T-cell (primary cell): ENCODE measurements around the gene STAB1. TPM values are rescaled to one million over a fixed set of nuclear protein-coding genes. Genes with fewer than 3 reads are reported as not detected.

Experiments
- ATAC-seq, 4 experiments: fragments of 200-7000 bp in 3 of 4; fragments of 150-1000 bp in 1 of 4; cut with Tn5 transposase; replicated peaks in 1 of 4; 1 replicate in 3 of 4; 2 replicates in 1 of 4; pipeline ENCODE4 v1.10.0; 2021; ENCODE audit warnings: moderate library complexity in 3 of 4, mild to moderate bottlenecking in 2 of 4, moderate number of reproducible peaks in 1 of 4
- CTCF ChIA-PET, 2 donors: fragments of 300-600 bp; sonication (Branson Sonifier 250); formaldehyde crosslinking; loops; one replicate each; lab custom pipeline; 2022; ENCODE audit warnings: antibody characterized with exemption in 2 of 2; lab: Charles Lee
- POLR2A ChIA-PET, 2 donors: fragments of 300-600 bp; sonication (Branson Sonifier 250); formaldehyde crosslinking; loops; one replicate each; lab custom pipeline; 2022; ENCODE audit warnings: antibody characterized with exemption in 2 of 2; lab: Charles Lee
- DNase-seq, 35 experiments: peaks; one replicate each; pipeline versions ENCODE4 v3.0.0 to v3.0.0-alpha.2; 2013 to 2023
- H3K27ac ChIP-seq: one replicate; pipeline ENCODE4 v1.5.1; 2013; ENCODE audit warnings: low read length
- H3K27me3 ChIP-seq, 2 experiments: replicated peaks in 1 of 2; 1 replicate in 1 of 2; 2 replicates in 1 of 2; pipeline versions ENCODE4 v1.6.1 to v1.7.0; 2013; ENCODE audit warnings: low read length in 1 of 2, mixed read lengths in 1 of 2; ENCODE audit not compliant: control insufficient read depth in 2 of 2, insufficient read depth in 2 of 2; ENCODE audit errors: extremely low read depth in 1 of 2
- H3K36me3 ChIP-seq, 2 donors: 1 replicate in 1 of 2; 2 replicates in 1 of 2; pipeline versions ENCODE4 v1.6.1 to v1.7.0; 2013; ENCODE audit warnings: low read length in 1 of 2; ENCODE audit not compliant: control insufficient read depth in 2 of 2, insufficient read depth in 1 of 2; ENCODE audit errors: extremely low read depth in 1 of 2
- H3K4me1 ChIP-seq, 2 experiments: 1 replicate in 1 of 2; 2 replicates in 1 of 2; pipeline versions ENCODE4 v1.6.1 to v1.7.0; 2013; ENCODE audit warnings: low read length in 2 of 2, mixed read lengths in 1 of 2; ENCODE audit not compliant: insufficient read depth in 2 of 2, control insufficient read depth in 1 of 2; ENCODE audit errors: extremely low read depth in 1 of 2
- H3K4me3 ChIP-seq, 2 donors: 1 replicate in 1 of 2; 2 replicates in 1 of 2; pipeline versions ENCODE4 v1.5.1 to v1.7.0; 2013; ENCODE audit warnings: mild to moderate bottlenecking in 2 of 2, low read length in 1 of 2, moderate library complexity in 1 of 2; ENCODE audit not compliant: control insufficient read depth in 1 of 2; ENCODE audit errors: extremely low read depth in 1 of 2
- H3K9me3 ChIP-seq: 2 replicates; pipeline ENCODE4 v1.7.0; 2013
- H3K27ac Mint-ChIP-seq, 2 donors: one replicate each; pipeline ENCODE4 v1.8.0; 2020 to 2021; ENCODE audit warnings: mild to moderate bottlenecking in 2 of 2, mixed read lengths in 2 of 2
- H3K27me3 Mint-ChIP-seq, 2 donors: one replicate each; pipeline ENCODE4 v1.8.0; 2021 to 2022; ENCODE audit warnings: mixed read lengths in 2 of 2
- H3K36me3 Mint-ChIP-seq: one replicate; pipeline ENCODE4 v1.8.0; 2021; ENCODE audit warnings: mixed read lengths
- H3K4me1 Mint-ChIP-seq, 3 donors: one replicate each; pipeline ENCODE4 v1.8.0; 2020 to 2022; ENCODE audit warnings: mixed read lengths in 3 of 3, mild to moderate bottlenecking in 1 of 3
- H3K4me3 Mint-ChIP-seq, 3 donors: one replicate each; pipeline ENCODE4 v1.8.0; 2020 to 2022; ENCODE audit warnings: mild to moderate bottlenecking in 3 of 3, mixed read lengths in 3 of 3, moderate library complexity in 3 of 3
- H3K9me3 Mint-ChIP-seq, 3 donors: one replicate each; pipeline ENCODE4 v1.8.0; 2020 to 2022; ENCODE audit warnings: mixed read lengths in 3 of 3
- WGBS: methylation state at CpG from one replicate; pipeline ENCODE4 v1.1.5; 2013; ENCODE audit warnings: missing lambda C conversion rate; ENCODE audit not compliant: insufficient coverage; 5-methylcytosine and 5-hydroxymethylcytosine counted together
- total RNA-seq, 35 experiments: library from RNA in 6 of 35; stranded (reverse) in 6 of 35; fragments of 120-200 nt in 1 of 35; gene quantifications; one replicate each; pipeline versions ENCODE4 v1.2.1 to v1.2.4 and lab custom pipeline; 2013 to 2026

STAB1 gene
- total RNA-seq, 5 donors from 2014 or later (not counting 1 experiment from before 2014, with no cell fraction given), result 0.38 to 2.2 (median 1.7) TPM

DNA sequence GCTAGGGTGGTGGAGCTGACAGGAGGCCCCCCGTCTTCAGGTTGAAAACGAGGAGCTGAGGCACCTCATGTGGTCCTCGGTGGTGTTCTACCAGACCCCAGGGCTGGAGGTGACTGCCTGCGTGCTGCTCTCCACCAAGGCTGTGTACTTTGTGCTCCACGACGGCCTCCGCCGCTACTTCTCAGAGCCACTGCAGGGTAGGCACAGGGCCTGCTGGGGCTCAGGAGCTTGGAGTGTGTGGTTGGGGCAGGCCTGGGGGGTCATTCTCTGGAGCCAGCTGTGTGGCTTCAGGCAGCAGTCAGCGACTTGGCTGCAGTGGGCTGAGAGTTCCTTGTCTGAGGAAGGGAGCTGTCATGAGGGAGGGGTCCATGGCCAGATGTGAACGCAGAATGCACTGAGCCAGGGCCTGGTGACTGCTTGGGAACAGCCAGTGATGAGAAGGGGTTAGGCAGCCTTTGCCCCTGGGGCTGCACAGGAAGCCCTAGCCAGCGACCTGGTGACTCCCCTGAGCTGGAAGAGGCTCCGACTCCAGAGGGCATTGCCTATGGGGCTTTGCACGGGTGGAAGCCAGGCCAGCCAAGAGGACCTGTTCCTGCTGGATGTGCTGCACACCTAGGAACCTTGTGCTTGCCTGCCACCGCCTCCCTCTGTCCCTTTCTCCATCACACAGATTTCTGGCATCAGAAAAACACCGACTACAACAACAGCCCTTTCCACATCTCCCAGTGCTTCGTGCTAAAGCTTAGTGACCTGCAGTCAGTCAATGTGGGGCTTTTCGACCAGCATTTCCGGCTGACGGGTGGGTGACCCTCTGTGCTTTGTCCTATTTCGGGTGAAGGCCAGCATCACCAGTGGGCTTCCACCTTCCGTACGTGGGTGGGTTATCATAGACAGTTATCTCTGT is 4.9 kb upstream of the STAB1 start:
- CTCF ChIA-PET, result no interaction called here

DNA sequence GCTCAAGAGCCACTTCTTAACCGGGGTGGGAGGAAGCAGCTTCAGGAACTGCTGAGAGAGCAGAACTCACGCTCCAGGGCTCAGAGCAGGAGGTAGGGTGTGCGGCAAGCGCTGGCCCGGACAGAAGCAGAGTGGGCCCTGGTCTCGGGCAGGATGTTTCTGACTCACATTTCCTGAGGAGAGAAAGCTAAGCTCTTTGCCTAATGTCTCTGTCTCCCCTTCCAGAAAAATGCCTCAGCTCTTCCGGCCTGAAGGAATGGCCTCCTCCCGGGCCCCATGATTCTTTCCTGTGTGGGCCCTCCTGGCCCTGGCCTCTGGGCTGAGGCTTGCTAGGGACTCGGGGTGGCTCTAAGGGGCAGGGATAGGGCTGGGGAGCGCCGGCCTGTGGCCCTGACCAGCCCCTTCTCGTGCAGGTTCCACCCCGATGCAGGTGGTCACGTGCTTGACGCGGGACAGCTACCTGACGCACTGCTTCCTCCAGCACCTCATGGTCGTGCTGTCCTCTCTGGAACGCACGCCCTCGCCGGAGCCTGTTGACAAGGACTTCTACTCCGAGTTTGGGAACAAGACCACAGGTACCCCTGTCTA is 4.1 kb upstream of the STAB1 start:
- H3K36me3 ChIP-seq, result peaks cover 20 to 60% of the 10 kb centered on the region in 2 donors
- H3K4me3 Mint-ChIP-seq, result no peak overlapping the region
- peaks cover 2 to 9% (median 3%) of the 10 kb centered on the region in 3 donors for H3K4me1 Mint-ChIP-seq
- no peaks in the 10 kb centered on the region for H3K27me3 Mint-ChIP-seq
- H3K9me3 ChIP-seq, result no peaks in the 10 kb centered on the region
- ChIA-PET POLR2A (no interaction called here), CTCF (interaction anchor here in 1 of 2 donors (0.6 kb wide), 1 partner anchor 47 kb away, joined by 4 read pairs; no protein-coding TSS in a partner anchor)
- H3K9me3 Mint-ChIP-seq, result no peaks in the 10 kb centered on the region
- ATAC-seq (no peak), DNase-seq (no peak)
- WGBS, result 86% methylated on average over 21 of the region's 23 CpGs
- peaks cover 0 to 3% of the 10 kb centered on the region in 2 experiments for H3K27me3 ChIP-seq
- no peak overlapping the region for H3K4me3 ChIP-seq
- peaks cover 0 to 8% of the 10 kb centered on the region in 2 experiments for H3K4me1 ChIP-seq
- no peak overlapping the region for H3K27ac ChIP-seq
- H3K36me3 Mint-ChIP-seq, result peaks cover 33% of the 10 kb centered on the region
- H3K27ac Mint-ChIP-seq, result no peak overlapping the region

More for the DNA sequence above, 4.9 kb upstream of the STAB1 start:
- ATAC-seq, result no peak
- Histone ChIP-seq H3K4me1 (peaks cover 0 to 4% of the 10 kb centered on the region in 2 experiments), H3K9me3 (no peaks in the 10 kb centered on the region), H3K4me3 (no peak overlapping the region), H3K27me3 (no peaks in the 10 kb centered on the region), H3K36me3 (peaks cover 24 to 66% of the 10 kb centered on the region in 2 donors), H3K27ac (no peak overlapping the region)
- 91% methylated on average over 15 of the region's 22 CpGs for WGBS
- POLR2A ChIA-PET, result interaction anchor here in 1 of 2 donors (0.6 kb wide), 1 partner anchor 825 kb away, joined by 3 read pairs; no protein-coding TSS in a partner anchor
- Mint-ChIP-seq H3K9me3 (no peaks in the 10 kb centered on the region), H3K4me1 (peaks cover 2 to 9% (median 3%) of the 10 kb centered on the region in 3 donors), H3K27ac (no peak overlapping the region), H3K27me3 (no peaks in the 10 kb centered on the region), H3K36me3 (peaks cover 33% of the 10 kb centered on the region), H3K4me3 (no peak overlapping the region)
- DNase-seq, result no peak

DNA sequence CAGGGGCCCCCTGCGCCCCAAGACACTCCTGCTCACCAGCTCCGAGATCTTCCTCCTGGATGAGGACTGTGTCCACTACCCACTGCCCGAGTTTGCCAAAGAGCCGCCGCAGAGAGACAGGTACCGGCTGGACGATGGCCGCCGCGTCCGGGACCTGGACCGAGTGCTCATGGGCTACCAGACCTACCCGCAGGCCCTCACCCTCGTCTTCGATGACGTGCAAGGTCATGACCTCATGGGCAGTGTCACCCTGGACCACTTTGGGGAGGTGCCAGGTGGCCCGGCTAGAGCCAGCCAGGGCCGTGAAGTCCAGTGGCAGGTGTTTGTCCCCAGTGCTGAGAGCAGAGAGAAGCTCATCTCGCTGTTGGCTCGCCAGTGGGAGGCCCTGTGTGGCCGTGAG is 3.1 kb upstream of the STAB1 start:
- Histone ChIP-seq H3K27me3 (peaks cover 0 to 3% of the 10 kb centered on the region in 2 experiments), H3K4me1 (peaks cover 0 to 8% of the 10 kb centered on the region in 2 experiments), H3K36me3 (peaks cover 19 to 53% of the 10 kb centered on the region in 2 donors), H3K27ac (no peak overlapping the region), H3K4me3 (no peak overlapping the region), H3K9me3 (no peaks in the 10 kb centered on the region)
- CTCF ChIA-PET, result no interaction called here
- H3K4me3 Mint-ChIP-seq, result no peak overlapping the region
- 98% methylated on average over 15 of the region's 21 CpGs for WGBS
- POLR2A ChIA-PET, result no interaction called here
- no peak for DNase-seq
- ATAC-seq, result no peak
- H3K36me3 Mint-ChIP-seq, result peaks cover 33% of the 10 kb centered on the region
- no peaks in the 10 kb centered on the region for H3K9me3 Mint-ChIP-seq
- no peak overlapping the region for H3K27ac Mint-ChIP-seq
- H3K27me3 Mint-ChIP-seq, result no peaks in the 10 kb centered on the region
- peaks cover 2 to 9% (median 3%) of the 10 kb centered on the region in 3 donors for H3K4me1 Mint-ChIP-seq

DNA sequence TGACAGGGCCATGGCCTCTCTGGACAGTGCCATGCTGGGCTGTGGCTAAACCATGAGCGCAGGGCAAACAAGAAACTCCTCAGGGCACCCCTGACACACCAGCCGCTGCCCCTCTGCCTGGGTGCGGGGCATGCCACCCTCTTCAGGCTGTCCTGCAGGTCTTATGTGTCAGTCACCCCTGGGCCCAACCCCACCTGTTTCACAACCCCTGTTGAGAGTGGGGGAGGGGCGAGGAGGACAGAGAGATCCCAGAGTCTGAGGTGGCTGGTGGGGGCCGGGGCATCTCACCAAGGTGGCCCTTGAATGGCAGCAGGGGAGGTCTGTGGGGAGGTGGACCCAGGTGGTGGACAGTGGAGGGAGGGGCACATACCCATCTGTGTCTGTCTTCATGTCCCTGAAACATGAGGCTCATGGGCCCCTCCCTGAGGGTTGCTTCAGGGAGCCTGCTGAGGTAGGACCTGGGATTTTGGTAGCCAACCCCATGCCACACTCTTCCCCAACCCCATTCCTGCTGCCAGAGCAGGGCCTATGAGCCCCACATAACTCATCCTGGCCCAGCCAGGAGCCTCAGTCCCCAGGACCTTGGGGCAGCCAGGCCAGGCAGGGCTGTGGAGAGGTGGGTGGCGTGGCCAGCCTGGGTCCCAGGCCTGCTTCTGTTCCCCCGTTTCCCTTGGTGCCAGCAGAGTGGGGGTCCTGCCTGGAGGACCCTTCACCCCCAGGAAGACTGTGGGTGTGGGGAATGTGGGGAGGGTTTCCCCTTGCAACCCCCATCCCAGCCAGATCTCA is 1.7 kb upstream of the STAB1 start:
- no CpG with 5 or more reads among the region's 7 CpGs for WGBS
- Histone ChIP-seq H3K4me1 (peaks cover 0 to 8% of the 10 kb centered on the region in 2 experiments), H3K4me3 (no peak overlapping the region), H3K27me3 (peaks cover 0 to 3% of the 10 kb centered on the region in 2 experiments), H3K36me3 (peaks cover 15 to 40% of the 10 kb centered on the region in 2 donors), H3K9me3 (no peaks in the 10 kb centered on the region), H3K27ac (no peak overlapping the region)
- ATAC-seq, result no peak
- Mint-ChIP-seq H3K36me3 (peaks cover 26% of the 10 kb centered on the region), H3K9me3 (no peaks in the 10 kb centered on the region), H3K27ac (no peak overlapping the region), H3K4me1 (peaks cover 2 to 9% (median 3%) of the 10 kb centered on the region in 3 donors), H3K4me3 (no peak overlapping the region), H3K27me3 (no peaks in the 10 kb centered on the region)
- ChIA-PET POLR2A (no interaction called here), CTCF (no interaction called here)
- DNase-seq, result no peak

DNA sequence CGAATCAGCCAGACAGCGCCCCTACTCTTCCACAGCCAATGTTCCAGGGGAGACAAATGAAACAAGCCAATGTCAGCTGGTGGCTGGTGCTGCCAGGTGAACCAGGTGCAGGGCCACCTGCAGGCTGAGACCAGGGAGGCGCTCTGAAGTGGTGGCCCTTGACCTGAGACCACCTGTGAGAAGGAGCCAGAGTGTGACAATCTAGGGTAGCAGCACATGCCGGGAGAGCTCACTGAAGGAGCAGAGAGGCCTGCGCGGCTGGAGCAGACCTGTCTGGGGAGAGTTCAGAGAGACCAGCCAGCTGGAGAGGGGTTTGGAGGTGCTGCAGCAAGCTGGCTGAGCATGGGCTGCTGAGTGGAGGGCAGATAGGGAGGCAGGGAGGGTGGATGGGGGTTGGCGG is 693 bp upstream of the STAB1 start:
- no peak overlapping the region for H3K4me3 ChIP-seq
- peaks cover 15 to 31% of the 10 kb centered on the region in 2 donors for H3K36me3 ChIP-seq
- peaks cover 2 to 8% of the 10 kb centered on the region in 2 experiments for H3K4me1 ChIP-seq
- peaks cover 0 to 10% of the 10 kb centered on the region in 2 experiments for H3K27me3 ChIP-seq
- H3K27ac ChIP-seq, result no peak overlapping the region
- H3K4me3 Mint-ChIP-seq, result no peak overlapping the region
- ATAC-seq (no peak), DNase-seq (no peak)
- H3K9me3 ChIP-seq, result no peaks in the 10 kb centered on the region
- H3K9me3 Mint-ChIP-seq, result no peaks in the 10 kb centered on the region
- peak overlapping the region in 1 of 2 donors; percentile 28 for H3K27ac Mint-ChIP-seq
- peaks cover 2 to 9% (median 4%) of the 10 kb centered on the region in 3 donors for H3K4me1 Mint-ChIP-seq
- CTCF ChIA-PET, result no interaction called here
- WGBS, result 89% methylated on average over 6 of the region's 7 CpGs
- no peaks in the 10 kb centered on the region for H3K27me3 Mint-ChIP-seq
- peaks cover 26% of the 10 kb centered on the region for H3K36me3 Mint-ChIP-seq
- POLR2A ChIA-PET, result no interaction called here
